GM12872 (cell line): ENCODE data around the gene N4BP2L1.

Experiments
- TF ChIP-seq, protein P1 (sequence below): IDR thresholded peaks from 3 replicates; pipeline ENCODE4 v1.5.1; 2011; ENCODE audit warnings: low read depth, mild to moderate bottlenecking, low read length, moderate library complexity; ENCODE audit not compliant: insufficient read depth

Gene N4BP2L1

DNA sequence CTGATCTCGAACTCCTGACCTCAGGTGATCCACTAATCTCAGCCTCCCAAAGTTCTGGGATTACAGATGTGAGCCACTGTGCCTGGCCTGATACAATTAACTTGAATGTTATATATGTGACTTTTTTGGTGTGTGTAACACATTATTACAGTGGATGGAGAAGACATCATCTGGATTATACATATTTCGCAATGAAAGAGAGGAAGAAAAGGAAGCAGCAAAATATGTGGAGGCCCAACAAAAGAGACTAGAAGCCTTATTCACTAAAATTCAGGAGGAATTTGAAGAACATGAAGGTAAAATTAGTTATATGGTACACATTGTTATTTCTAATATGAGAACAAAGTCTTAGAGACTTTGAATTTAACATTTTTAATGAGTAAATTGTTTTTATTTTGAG lies 57.1 kb downstream of the N4BP2L1 start:
- TF ChIP-seq, protein P1, sequence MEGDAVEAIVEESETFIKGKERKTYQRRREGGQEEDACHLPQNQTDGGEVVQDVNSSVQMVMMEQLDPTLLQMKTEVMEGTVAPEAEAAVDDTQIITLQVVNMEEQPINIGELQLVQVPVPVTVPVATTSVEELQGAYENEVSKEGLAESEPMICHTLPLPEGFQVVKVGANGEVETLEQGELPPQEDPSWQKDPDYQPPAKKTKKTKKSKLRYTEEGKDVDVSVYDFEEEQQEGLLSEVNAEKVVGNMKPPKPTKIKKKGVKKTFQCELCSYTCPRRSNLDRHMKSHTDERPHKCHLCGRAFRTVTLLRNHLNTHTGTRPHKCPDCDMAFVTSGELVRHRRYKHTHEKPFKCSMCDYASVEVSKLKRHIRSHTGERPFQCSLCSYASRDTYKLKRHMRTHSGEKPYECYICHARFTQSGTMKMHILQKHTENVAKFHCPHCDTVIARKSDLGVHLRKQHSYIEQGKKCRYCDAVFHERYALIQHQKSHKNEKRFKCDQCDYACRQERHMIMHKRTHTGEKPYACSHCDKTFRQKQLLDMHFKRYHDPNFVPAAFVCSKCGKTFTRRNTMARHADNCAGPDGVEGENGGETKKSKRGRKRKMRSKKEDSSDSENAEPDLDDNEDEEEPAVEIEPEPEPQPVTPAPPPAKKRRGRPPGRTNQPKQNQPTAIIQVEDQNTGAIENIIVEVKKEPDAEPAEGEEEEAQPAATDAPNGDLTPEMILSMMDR = no peak

DNA sequence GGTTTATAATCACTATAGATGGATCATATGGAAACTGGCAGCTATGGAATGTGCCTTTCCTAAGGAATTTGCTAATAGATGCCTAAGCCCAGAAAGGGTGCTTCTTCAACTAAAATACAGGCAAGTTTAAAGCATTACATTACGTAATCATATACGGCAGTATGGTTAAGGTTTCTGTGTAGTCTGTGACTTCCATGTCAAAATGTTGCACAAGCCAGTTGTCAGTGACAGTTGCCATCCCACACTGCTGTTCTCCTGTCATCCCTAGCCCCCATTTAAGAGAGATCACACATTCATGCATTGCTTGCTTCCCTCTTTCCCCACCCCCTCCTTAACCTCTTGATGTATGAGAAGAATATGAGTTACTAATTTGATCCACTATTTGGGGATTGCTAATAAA lies 65.4 kb downstream of the N4BP2L1 start:
- TF ChIP-seq, protein P1 = no peak

- TF ChIP-seq, protein P1 = no peak
These were observed 73.9 kb downstream of the N4BP2L1 start for GRCh38 chr13:32354040-32354439.
